DOHH2 (cell line): Measurements from ENCODE around the gene CD59.

ENCODE experiments used
- EZH2phosphoT487 ChIP-seq: fragments of 200-600 bp; sonication (generic); IDR thresholded peaks from 2 replicates; pipeline ENCODE4 v1.6.1; 2017; ENCODE audit warnings: borderline replicate concordance, mild to moderate bottlenecking, antibody characterized with exemption, low read length, moderate library complexity, mixed read lengths
- TF ChIP-seq, protein P1 (sequence below): fragments of 200-600 bp; sonication (generic); IDR thresholded peaks from one replicate; pipeline ENCODE4 v1.5.1; 2014; ENCODE audit warnings: antibody characterized with exemption, mild to moderate bottlenecking, low read depth, low read length; ENCODE audit not compliant: poor library complexity, severe bottlenecking

GRCh38 chr11:33734441-33735270 lies 1.6 kb downstream of the CD59 start:
- TF ChIP-seq, protein P1, sequence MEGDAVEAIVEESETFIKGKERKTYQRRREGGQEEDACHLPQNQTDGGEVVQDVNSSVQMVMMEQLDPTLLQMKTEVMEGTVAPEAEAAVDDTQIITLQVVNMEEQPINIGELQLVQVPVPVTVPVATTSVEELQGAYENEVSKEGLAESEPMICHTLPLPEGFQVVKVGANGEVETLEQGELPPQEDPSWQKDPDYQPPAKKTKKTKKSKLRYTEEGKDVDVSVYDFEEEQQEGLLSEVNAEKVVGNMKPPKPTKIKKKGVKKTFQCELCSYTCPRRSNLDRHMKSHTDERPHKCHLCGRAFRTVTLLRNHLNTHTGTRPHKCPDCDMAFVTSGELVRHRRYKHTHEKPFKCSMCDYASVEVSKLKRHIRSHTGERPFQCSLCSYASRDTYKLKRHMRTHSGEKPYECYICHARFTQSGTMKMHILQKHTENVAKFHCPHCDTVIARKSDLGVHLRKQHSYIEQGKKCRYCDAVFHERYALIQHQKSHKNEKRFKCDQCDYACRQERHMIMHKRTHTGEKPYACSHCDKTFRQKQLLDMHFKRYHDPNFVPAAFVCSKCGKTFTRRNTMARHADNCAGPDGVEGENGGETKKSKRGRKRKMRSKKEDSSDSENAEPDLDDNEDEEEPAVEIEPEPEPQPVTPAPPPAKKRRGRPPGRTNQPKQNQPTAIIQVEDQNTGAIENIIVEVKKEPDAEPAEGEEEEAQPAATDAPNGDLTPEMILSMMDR: no peak
- TF ChIP-seq EZH2phosphoT487: no peak
